AG09319 (cell line): ENCODE results near the gene MICAL2.

ENCODE experiments used
- DNase-seq: peaks from one replicate; pipeline ENCODE4 v3.0.0-alpha.2; 2010; ENCODE audit warnings: low read depth; ENCODE audit errors: extremely low read depth
- TF ChIP-seq, protein P1 (sequence below): IDR thresholded peaks from 2 replicates; pipeline ENCODE4 v1.5.1; 2011; ENCODE audit warnings: low read depth, mild to moderate bottlenecking, inconsistent platforms, low read length, moderate library complexity

The MICAL2 gene

GRCh38 chr11:12166299-12167060 lies 56.1 kb downstream of the MICAL2 start:
- TF ChIP-seq, protein P1, sequence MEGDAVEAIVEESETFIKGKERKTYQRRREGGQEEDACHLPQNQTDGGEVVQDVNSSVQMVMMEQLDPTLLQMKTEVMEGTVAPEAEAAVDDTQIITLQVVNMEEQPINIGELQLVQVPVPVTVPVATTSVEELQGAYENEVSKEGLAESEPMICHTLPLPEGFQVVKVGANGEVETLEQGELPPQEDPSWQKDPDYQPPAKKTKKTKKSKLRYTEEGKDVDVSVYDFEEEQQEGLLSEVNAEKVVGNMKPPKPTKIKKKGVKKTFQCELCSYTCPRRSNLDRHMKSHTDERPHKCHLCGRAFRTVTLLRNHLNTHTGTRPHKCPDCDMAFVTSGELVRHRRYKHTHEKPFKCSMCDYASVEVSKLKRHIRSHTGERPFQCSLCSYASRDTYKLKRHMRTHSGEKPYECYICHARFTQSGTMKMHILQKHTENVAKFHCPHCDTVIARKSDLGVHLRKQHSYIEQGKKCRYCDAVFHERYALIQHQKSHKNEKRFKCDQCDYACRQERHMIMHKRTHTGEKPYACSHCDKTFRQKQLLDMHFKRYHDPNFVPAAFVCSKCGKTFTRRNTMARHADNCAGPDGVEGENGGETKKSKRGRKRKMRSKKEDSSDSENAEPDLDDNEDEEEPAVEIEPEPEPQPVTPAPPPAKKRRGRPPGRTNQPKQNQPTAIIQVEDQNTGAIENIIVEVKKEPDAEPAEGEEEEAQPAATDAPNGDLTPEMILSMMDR: no peak
- DNase-seq: no peak

- DNase-seq: no peak
- TF ChIP-seq, protein P1: no peak
Measured at GRCh38 chr11:12167061-12168000, 56.9 kb downstream of the MICAL2 start.

GRCh38 chr11:12168114-12168513 lies 57.7 kb downstream of the MICAL2 start:
- TF ChIP-seq, protein P1: no peak

GRCh38 chr11:12169822-12170221 lies 59.4 kb downstream of the MICAL2 start:
- TF ChIP-seq, protein P1: no peak
- no peak for DNase-seq

More at GRCh38 chr11:12168114-12168513, 57.7 kb downstream of the MICAL2 start:
- no peak for DNase-seq

- TF ChIP-seq, protein P1: no peak
- DNase-seq: no peak
Measured at GRCh38 chr11:12170501-12170900, 60.1 kb downstream of the MICAL2 start.

GRCh38 chr11:12170984-12171383 lies 60.6 kb downstream of the MICAL2 start:
- TF ChIP-seq, protein P1: no peak
- no peak for DNase-seq

DNA sequence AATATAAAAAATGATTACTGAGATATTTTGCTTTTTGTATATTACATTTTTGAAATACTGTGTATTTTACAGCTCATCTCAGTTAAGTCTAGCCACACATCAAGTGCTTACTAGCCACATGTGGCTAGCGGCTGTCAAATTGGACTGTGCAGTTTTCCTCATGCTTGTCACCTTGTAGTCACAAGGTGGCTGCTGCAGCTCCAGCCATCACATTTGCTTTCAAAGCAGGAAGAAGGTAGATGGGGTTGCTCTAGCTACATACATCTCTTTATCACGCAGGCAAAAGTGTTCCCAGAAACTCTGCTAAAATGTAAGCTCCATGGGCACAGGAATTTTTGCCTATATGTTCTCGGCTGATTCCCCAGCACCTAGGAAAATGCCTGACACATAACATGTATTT lies 61.5 kb downstream of the MICAL2 start:
- no peak for DNase-seq
- TF ChIP-seq, protein P1: no peak
